Motor neuron (in vitro differentiated cells): Measurements from ENCODE around the gene SLC22A16. TPM values are rescaled to one million over a fixed set of nuclear protein-coding genes. Genes with fewer than 3 reads are reported as not detected.
A peak's percentile ranks its signal among the peaks of the same experiment; 100 is the strongest.
"Not testable (repeated sequence)": the region's sequence is repeated elsewhere in the genome, so short reads cannot be mapped to it uniquely, and the experiment has no call there.

ENCODE experiments used
- ATAC-seq, 8 experiments: fragments of 200-7000 bp; cut with Tn5 transposase; replicated peaks in 6 of 8; 2 replicates each; pipeline ENCODE4 v1.8.0; 2021; ENCODE audit warnings: mild to moderate bottlenecking in 8 of 8, moderate library complexity in 8 of 8
- H3K27ac ChIP-seq, 2 donors: fragments of 250-450 bp; sonication (Bioruptor Pico); 2 replicates each; pipeline ENCODE4 v1.9.0; 2021; ENCODE audit warnings: antibody characterized with exemption in 2 of 2, mild to moderate bottlenecking in 2 of 2, moderate library complexity in 1 of 2
- H3K4me1 ChIP-seq, 2 donors: fragments of 250-450 bp; sonication (Bioruptor Pico); replicated peaks in 1 of 2; 2 replicates each; pipeline ENCODE4 v1.6.1; 2021; ENCODE audit warnings: antibody characterized with exemption in 2 of 2, mild to moderate bottlenecking in 2 of 2, moderate library complexity in 1 of 2
- H3K4me3 ChIP-seq, 5 donors: fragments of 250-450 bp; sonication (Bioruptor Pico); 2 replicates each; pipeline ENCODE4 v1.9.0; 2021; ENCODE audit warnings: antibody characterized with exemption in 5 of 5, mild to moderate bottlenecking in 5 of 5, moderate library complexity in 4 of 5
- WGBS, 10 experiments: fragments of 450-650 bp; shearing (Covaris generic); methylation state at CpG; one replicate each; pipeline ENCODE4 v1.0.0; 2022; 5-methylcytosine and 5-hydroxymethylcytosine counted together
- in situ Hi-C, 9 experiments: fragments of 400-800 bp; cut with MboI; loops; one replicate each; pipeline ENCODE4 v1.15.0; 2021; ENCODE audit warnings: low sequenced_read_pairs in 9 of 9, low pct_unique_long_range_greater_than_20kb in 2 of 9; ENCODE audit not compliant: unreplicated experiment in 9 of 9
- total RNA-seq, 8 experiments: library from RNA; unstranded; fragments of 300-600 nt; gene quantifications; 2 replicates each; pipeline versions ENCODE4 v1.2.3 to v1.2.4, GENCODE V29; 2022

SLC22A16 gene
- total RNA-seq, 8 experiments from 2014 or later: 0.08 to 0.81 (median 0.56) TPM; not detected in 3

DNA sequence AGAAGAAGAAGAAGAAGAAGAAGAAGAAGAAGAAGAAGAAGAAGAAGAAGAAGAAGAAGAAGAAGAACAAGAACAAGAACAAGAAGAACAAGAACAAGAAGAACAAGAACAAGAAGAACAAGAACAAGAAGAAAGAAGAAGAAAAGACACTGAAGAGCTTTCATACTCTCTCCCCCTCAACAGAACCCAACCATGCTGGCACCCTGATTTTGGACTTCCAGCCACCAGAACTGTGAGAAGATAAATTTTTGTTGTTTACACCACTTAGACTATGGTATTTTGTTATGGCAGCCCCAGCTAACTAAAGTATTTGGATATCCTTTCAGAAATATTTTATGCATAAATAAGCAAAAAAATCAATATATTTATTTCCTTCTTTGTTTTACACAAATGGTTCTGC is 36.1 kb upstream of the SLC22A16 start:
- H3K4me1 ChIP-seq, in situ Hi-C loops, ATAC-seq, H3K4me3 ChIP-seq, H3K27ac ChIP-seq: not testable (repeated sequence)

DNA sequence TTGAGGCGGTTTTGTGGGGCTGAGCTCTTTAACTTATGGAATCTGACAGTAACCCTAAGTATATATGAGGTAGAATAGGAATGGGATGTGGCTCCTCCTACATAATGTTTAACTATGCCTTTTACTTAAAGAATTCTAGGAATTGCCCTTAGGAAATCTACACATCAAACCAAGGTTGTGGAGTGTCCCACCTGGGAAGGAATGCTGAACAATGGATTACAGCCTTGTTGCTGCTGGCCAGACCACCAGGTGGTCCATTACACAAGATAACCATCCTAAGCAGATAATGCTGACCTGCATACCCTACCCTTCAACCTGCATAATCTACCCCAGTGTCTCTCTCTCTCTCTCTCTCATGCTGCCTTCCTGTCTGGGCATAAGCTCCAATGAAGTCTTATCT is 35.0 kb upstream of the SLC22A16 start:
- 71 to 100% (median 88%) methylated on average over 1 of the region's 1 CpG; no CpG with 5 or more reads in 4 of the 10 experiments for WGBS, 10 experiments
- Histone ChIP-seq H3K27ac (no peak overlapping the region), H3K4me3 (no peak overlapping the region), H3K4me1 (no peaks in the 10 kb centered on the region)
- ATAC-seq: no peak
- in situ Hi-C loops: no loop called here

DNA sequence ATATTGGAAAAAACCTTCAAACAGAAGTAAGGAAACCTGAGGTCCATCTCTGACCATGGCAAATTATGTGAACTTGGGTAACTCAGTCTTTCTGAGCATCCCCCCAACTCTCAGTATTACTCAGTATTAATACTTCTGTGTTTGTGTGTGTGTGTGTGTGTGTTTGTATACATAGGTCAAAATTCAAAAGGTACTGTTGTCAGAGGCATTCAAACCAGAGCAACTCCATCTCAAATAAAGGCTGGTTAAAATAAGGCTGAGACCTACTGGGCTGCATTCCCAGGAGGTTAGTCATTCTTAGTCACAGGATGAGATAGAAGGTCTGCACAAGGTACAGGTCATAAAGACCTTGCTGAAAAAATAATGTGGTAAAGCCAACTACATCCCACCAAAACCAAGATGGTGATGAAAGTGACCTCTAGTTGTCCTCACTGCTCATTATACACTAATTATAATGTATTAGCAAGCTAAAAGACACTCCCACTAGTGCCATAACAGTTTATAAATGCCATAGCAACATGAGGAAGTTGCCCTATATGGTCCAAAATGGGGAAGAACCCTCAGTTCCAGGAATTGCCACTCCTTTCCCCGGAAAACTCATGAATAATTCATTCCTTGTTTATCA is 33.3 kb upstream of the SLC22A16 start:
- H3K4me1 ChIP-seq: no peaks in the 10 kb centered on the region
- ATAC-seq: peak in 3 of 8 experiments; percentile 86 to 91 (median 89)
- in situ Hi-C loops: no loop called here
- no peak overlapping the region for H3K4me3 ChIP-seq
- no peak overlapping the region for H3K27ac ChIP-seq
- 0 to 88% (median 5%) methylated on average over 1 of the region's 1 CpG; no CpG with 5 or more reads in 4 of the 10 experiments for WGBS, 10 experiments

GRCh38 chr6:110504891-110505290 is 28.5 kb upstream of the SLC22A16 start:
- 20 to 100% (median 29%) methylated on average over 1 of the region's 2 CpGs; no CpG with 5 or more reads in 6 of the 10 experiments for WGBS, 10 experiments
- in situ Hi-C loops, H3K4me3 ChIP-seq, H3K27ac ChIP-seq, ATAC-seq, H3K4me1 ChIP-seq: not testable (repeated sequence)

GRCh38 chr6:110495949-110496348 is 19.5 kb upstream of the SLC22A16 start:
- in situ Hi-C loops: no loop called here
- H3K27ac ChIP-seq: no peak overlapping the region
- no peak for ATAC-seq
- no peaks in the 10 kb centered on the region for H3K4me1 ChIP-seq
- H3K4me3 ChIP-seq: no peak overlapping the region
- WGBS, 10 experiments: 56 to 100% (median 79%) methylated on average over 1 to 4 of the region's 4 CpGs

DNA sequence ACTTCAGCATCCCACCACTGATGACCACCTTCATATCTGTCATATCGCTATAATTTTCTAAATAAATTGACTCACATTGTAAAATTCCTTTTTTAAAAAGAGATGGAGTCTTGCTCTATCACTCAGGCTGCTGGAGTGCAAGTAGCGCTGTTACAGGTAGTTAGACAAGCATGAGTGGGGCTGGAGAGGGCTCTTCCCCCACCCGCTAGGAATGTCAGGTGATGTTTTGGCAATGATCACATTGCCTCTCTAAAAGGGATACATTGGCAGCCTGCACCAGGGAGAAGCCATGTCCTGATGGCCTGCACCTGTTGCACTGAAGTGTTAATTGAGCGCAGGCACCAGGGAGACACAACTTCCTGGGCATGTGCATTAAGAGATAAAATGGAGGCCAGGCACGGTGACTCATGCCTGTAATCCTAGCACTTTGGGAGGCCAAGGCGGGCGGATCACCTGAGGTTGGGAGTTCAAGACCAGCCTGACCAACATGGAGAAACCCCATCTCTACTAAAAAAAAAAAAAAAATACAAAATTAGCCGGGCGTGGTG is 16.9 kb upstream of the SLC22A16 start:
- WGBS, 10 experiments: 77 to 100% (median 97%) methylated on average over 1 to 9 of the region's 9 CpGs; no CpG with 5 or more reads in 1 of the 10 experiments
- ATAC-seq: no peak

GRCh38 chr6:110492584-110492983 is 16.2 kb upstream of the SLC22A16 start:
- no peak overlapping the region for H3K4me3 ChIP-seq
- ATAC-seq: peak in 3 of 8 experiments; percentile 22 to 33 (median 24)
- no peaks in the 10 kb centered on the region for H3K4me1 ChIP-seq
- in situ Hi-C loops: no loop called here
- no peak overlapping the region for H3K27ac ChIP-seq
- WGBS, 10 experiments: 17 to 100% (median 89%) methylated on average over 1 to 6 of the region's 7 CpGs; no CpG with 5 or more reads in 3 of the 10 experiments

More for the DNA sequence above, 16.9 kb upstream of the SLC22A16 start:
- no peak overlapping the region for H3K4me3 ChIP-seq
- no peak overlapping the region for H3K27ac ChIP-seq
- in situ Hi-C loops: no loop called here
- no peaks in the 10 kb centered on the region for H3K4me1 ChIP-seq

- WGBS, 10 experiments: 0 to 82% (median 45%) methylated on average over 1 to 7 of the region's 7 CpGs; no CpG with 5 or more reads in 1 of the 10 experiments
- no peaks in the 10 kb centered on the region for H3K4me1 ChIP-seq
- ATAC-seq: peak in 3 of 8 experiments; percentile 68 to 90 (median 88)
- in situ Hi-C loops: no loop called here
- H3K4me3 ChIP-seq: no peak overlapping the region
- H3K27ac ChIP-seq: no peak overlapping the region
Observed at GRCh38 chr6:110491644-110492317, 15.4 kb upstream of the SLC22A16 start.

DNA sequence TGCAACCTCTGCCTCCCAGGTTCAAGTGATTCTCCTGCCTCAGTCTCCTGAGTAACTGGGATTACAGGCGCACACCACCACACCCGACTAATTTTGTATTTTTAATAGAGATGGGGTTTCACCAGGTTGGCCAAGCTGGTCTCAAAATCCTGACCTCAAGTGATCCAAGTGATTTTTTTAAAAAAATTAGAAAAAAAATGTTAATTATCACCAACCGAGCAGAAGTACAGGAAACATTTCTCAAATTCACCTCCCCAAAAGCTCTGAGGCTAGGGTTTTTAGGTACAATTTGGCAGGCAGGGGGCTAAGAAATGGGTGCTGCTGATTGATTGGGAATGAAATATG is 14.9 kb upstream of the SLC22A16 start:
- 70 to 100% (median 93%) methylated on average over 1 to 3 of the region's 3 CpGs; no CpG with 5 or more reads in 3 of the 10 experiments for WGBS, 10 experiments

DNA sequence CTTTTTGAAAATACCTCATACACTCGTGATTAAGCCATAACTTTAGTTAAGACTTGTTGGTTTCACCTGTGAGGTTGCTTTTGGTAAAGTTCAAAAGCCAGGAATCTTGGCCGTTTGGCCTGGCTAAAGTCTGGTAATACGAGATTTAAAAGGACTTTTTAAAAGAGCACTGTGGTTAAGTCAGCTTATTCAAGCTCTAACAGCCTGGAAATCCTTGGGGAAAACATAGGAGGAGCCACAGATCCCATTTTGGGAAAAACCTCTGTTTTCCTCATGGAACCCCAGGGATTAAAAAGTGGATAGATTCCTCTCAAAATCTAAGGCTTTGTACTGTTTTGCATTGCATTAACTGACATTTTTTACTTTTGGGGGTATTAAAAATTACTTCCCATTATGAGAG is 13.7 kb upstream of the SLC22A16 start:
- Histone ChIP-seq H3K4me3 (no peak overlapping the region), H3K27ac (no peak overlapping the region), H3K4me1 (no peaks in the 10 kb centered on the region)
- no peak for ATAC-seq
- in situ Hi-C loops: no loop called here
- WGBS, 10 experiments: 0 to 73% (median 48%) methylated on average over 1 to 3 of the region's 3 CpGs; no CpG with 5 or more reads in 3 of the 10 experiments

More for the DNA sequence above, 14.9 kb upstream of the SLC22A16 start:
- in situ Hi-C loops: no loop called here
- ATAC-seq: no peak
- Histone ChIP-seq H3K4me3 (no peak overlapping the region), H3K27ac (no peak overlapping the region), H3K4me1 (no peaks in the 10 kb centered on the region)

- Histone ChIP-seq H3K4me1 (no peaks in the 10 kb centered on the region), H3K4me3 (no peak overlapping the region), H3K27ac (no peak overlapping the region)
- in situ Hi-C loops: no loop called here
- ATAC-seq: no peak
- 58 to 100% (median 83%) methylated on average over 1 to 6 of the region's 6 CpGs for WGBS, 10 experiments
Observed at GRCh38 chr6:110488606-110489190, 12.3 kb upstream of the SLC22A16 start.

GRCh38 chr6:110487968-110488381 is 11.6 kb upstream of the SLC22A16 start:
- H3K27ac ChIP-seq, H3K4me3 ChIP-seq, in situ Hi-C loops, ATAC-seq, H3K4me1 ChIP-seq: not testable (repeated sequence)
- 63 to 100% (median 77%) methylated on average over 1 to 3 of the region's 3 CpGs; no CpG with 5 or more reads in 1 of the 10 experiments for WGBS, 10 experiments

DNA sequence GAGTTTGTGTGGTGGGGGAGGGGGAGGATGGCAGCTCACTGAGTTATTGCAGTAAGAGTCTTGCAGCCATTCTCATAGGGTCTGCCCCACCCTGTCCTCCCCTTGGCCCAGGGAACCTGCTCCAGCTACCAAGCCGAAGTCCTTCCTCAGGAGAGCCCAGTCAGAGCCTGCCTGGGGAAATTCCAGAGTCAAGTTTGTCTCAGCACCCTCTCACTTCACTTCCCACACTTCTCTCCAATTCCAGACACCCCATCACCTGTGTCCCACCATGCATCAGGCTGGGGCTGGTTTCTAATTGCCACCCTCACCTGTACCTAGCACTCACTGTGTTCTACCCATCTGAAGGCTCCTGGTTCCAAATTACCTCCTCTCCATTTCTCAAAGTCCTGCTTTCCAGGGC is 10.3 kb upstream of the SLC22A16 start:
- in situ Hi-C loops: no loop called here
- ATAC-seq: no peak
- Histone ChIP-seq H3K4me1 (no peaks in the 10 kb centered on the region), H3K4me3 (no peak overlapping the region), H3K27ac (no peak overlapping the region)
- WGBS, 10 experiments: 67% methylated on average over 1 of the region's 1 CpG; no CpG with 5 or more reads in 9 of the 10 experiments
